Stimulated activated CD4-positive, alpha-beta T cell treated with anti-CD3 and anti-CD28 coated beads, Interleukin-1b, Interleukin-23, amount 100 ng/mL, for 24 hours (primary cell): ENCODE results near the gene RUNX2.

Experiments
- DNase-seq, 4 experiments: peaks; one replicate each; pipeline ENCODE4 v3.0.0-alpha.2; 2020; ENCODE audit warnings: low read depth in 4 of 4, low spot score in 1 of 4

Gene RUNX2

DNA sequence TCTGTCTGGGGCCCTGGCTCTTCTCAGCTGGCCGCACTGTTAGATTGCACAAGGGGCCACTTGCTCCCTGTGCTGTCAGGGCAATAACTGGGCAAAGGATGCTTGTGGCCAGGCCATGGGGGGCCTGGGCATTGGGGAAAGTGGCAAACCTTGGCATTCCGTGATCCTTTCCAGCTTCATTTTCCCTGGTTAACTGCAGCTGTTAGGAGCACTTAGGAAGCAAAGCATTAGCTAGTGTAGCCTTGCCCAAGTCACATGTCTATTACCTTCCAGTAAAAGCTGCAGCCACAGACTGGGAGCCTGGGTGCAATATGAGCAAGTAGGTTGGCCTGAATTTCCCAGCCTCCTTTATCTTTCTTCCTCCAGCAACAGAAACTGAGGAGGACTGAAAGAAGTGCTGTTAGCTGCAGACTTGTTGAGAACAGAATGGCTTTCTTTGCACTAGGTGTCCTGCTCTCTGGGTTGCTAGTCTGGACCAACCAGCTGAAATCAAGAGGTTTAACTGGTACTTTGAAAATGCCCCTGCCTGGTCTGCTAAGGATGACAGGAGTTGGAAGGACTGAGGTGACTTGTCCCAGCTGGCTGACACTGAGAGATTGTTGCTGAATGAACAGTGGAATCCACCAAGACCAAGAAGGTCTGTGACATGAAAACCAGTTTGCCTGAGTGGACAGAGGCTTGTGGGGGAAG is 361.9 kb downstream of the RUNX2 start:
- DNase-seq = no peak

DNA sequence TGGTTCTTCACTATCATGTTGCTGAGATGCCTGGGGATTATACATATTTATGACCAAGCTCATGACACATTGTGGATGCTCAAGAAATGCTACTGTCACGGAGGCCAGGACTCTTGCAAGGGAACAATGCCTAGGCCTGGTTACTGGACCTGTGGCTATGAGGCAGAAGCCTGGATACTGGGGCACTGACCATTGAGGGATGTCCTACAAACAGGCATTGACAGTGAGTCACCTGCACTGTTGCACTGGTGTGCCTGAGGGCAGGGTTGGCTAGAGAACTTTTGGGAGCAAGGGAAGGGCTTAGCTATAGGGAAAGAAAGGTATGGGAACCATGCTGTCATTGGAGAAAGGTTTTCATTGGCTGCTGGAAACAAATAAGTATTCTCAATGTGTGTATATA is 362.7 kb downstream of the RUNX2 start:
- no peak for DNase-seq

DNA sequence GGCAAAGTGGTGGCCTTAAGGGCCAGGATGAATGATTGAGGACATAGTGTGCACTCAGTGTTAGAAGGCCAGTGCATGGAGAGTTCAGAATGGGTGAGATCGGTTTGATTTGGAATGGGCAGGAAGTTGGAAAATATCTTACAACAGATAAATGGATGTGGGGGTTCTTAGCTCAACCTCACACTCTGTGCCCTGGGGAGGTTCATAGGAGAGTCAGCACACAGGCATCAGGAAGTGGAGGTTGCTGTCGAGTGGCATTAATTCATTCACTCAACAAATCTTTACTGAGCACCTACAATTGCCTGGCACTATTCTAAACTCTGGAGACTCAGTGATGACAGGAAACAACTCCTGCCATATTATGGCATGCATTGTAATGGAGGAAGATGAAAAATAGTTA is 363.3 kb downstream of the RUNX2 start:
- no peak for DNase-seq

DNA sequence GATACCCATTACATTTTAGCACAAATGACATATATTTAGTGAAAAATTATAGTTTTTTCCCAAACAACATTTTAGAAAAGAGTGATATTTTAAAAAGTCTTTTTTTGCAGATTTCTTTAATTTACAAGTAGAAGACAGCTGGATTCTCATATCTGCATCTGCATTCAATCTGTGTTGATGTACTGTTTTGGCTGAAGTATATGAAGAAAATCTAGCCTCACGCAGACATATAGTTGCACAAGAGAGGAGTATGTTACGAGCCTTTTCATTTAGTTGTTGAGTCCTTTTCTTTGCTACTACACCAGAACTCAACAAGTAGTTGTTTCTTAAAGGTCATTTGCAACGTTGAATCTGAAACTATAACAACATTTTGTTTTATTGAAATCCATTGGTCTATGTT is 363.9 kb downstream of the RUNX2 start:
- DNase-seq = no peak

GRCh38 chr6:45696738-45697137 is 368.6 kb downstream of the RUNX2 start:
- no peak for DNase-seq

DNA sequence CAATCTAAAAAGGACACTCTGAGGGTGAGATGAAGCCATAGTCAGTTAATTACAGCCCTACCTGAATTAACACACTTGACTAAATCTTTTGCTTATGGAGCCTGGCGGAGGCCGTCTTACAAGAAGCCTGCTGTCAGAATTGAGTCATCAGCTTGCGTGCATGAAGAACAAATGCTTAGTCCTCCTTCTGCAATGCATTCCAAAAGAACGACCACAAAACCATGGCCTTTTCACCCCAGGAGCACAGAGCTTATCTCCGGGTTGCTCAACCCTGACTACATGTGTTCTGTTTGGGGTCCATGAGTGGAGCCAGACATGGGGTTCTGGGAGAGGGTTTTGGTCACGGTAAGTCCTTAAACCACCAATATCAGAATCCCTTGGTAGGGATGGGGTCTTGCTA is 369.5 kb downstream of the RUNX2 start:
- no peak for DNase-seq

DNA sequence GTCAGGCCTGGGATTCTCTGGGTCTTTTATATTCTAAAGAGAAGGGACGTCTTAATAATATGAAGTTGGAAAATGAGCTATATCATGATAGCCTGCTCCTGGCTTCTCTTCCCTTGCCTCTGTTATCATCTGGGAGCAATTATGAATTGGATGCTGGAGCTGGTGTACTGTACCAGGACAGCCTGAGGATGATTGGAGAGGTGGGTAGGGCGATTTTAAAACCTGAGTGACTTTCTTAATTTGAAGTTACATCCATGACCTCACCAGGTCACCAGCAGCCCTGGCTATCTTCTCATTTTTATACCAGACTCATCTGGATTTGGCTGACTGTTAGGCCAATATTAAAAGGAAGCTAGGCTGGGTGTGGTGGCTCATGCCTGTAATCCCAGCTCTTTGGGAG is 369.9 kb downstream of the RUNX2 start:
- no peak for DNase-seq

DNA sequence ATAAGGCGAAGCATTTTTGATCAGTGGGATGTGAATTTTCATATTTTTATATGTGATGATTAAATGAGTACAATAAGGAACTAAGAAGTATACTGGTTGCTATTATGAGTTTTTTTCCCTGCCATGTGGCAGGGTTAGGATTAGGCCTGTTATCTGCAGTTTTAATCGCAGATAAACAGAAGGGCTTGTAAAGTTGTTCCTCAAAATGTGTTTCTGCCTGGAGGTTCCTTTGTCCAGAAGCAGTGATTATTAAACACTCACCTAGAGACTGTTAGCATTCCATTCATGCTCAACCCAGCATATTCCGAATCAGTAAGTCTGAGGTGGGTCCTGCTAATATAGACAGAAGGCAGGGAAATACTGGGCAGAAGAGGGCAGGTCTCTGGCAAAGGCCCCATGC is 371.5 kb downstream of the RUNX2 start:
- no peak for DNase-seq

DNA sequence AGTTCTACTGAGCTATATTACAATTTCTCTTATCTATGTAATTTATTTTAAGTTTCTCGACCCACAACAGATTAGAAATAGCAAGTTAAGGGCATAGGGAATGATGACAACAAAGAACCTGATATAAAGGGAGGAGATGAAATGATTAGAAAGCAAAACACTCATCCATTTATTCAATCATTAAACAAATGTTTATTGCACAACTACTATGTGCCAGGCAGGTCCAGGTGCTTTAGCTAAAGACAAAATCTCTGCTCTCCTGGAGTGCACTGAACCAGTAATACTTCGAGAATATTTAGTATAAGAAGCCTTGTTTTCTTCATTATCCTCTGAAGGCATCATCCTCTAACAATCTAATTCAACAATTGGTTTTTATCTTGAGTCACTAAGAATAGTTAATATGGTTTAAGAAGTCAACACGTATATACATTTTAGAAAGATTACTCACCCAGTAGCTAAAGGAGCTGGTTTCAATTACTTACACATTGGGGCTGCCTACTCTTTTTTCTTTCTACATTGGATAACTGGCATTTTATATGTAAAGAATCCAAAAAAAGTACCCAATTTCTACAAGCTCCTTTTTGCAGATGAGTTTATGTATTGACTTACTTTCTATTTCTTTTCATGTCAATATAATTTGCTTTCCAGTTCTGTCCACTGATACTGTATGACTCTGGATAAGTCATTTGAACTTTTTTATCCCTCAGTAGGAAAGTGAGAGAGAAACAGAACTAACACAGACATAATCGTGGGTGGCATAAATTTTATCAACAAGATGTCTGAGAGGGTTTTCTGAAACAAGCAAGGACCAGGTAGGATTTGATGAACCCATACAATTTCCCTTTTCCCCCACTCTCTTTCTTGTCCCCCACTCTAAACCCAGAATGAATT is 375.0 kb downstream of the RUNX2 start:
- DNase-seq = no peak

- no peak for DNase-seq
Measured at GRCh38 chr6:45704056-45704800, 376.1 kb downstream of the RUNX2 start.

DNA sequence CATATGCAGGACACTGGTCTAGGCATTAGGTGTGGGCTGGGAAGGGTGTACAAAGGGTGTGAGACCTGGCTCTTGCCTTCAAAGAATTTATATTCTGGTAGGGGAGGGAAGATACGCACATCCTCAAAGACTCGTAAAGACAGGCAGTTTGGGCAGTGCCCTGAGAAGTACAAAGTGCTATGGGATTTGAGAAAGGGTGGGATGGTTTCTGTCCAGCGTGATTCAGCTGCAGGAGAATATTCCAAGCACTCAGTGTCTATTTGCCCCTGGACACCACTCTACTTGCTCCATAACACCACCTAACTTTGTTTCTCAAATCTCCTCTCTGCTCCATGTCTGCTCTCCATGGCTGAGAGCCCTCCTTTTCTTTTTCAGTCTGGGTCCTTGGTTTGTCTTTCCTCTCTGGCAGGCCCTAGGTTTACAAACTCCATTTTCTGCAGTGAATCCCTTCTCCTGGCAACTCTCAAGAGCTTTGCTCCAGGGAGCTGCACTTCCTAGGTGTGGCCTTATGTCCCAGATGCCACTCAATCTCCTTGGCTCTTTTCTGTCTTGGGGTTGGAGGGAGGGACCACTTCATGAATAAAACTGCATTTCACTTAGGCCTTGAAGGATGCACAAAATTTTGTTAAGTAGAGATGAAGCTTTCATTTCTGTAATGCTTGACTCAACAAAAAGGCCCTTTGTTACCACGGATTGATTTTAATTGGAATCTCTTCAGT is 377.2 kb downstream of the RUNX2 start:
- DNase-seq = no peak

GRCh38 chr6:45706319-45706718 is 378.2 kb downstream of the RUNX2 start:
- no peak for DNase-seq

- no peak for DNase-seq
Measured at GRCh38 chr6:45707176-45707575, 379.0 kb downstream of the RUNX2 start.

GRCh38 chr6:45709781-45710220 is 381.7 kb downstream of the RUNX2 start:
- no peak for DNase-seq

GRCh38 chr6:45710304-45710821 is 382.2 kb downstream of the RUNX2 start:
- DNase-seq = peak; percentile 71 to 93 (median 80)

DNA sequence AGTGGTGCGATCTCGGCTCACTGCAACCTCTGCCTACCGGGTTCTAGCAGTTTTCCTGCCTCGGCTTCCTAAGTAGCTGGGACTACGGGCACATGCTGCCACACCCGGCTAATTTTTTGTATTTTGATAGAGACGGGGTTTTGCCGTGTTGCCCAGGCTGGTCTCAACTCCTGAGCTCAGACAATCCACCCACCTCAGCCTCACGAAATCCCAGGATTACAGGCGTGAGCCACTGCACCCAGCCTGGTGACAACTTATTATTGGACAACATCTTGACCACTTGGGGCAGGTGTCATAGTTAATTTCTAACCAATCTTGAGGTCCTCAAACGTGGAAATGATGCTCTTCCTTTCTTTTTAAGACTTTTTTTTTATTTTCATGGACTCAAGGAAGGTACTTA is 383.9 kb downstream of the RUNX2 start:
- no peak for DNase-seq

DNA sequence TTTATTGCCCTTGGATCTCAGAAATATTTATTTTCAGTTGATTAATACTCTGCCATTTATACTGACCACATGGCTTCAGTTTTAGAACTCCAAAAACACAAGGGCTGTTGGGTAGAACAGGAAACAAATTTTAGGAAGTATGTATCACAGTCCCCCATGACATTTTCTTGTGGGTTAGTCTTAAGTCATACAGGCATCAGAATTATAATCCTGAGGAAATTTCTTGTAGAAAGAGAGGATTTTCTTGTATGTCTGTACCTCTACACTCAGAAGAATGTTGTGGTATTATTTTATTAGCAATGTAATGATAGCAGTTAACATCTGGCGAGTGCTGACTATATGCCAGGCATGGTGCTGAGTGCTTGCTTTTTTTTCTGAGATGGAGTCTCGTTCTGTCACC is 384.7 kb downstream of the RUNX2 start:
- DNase-seq = no peak
